Activated CD8-positive, alpha-beta memory T cell treated with anti-CD3 and anti-CD28 coated beads, Interleukin-2, amount 50 U/mL, for 4 hours (primary cell): ENCODE results near the gene TMEM270.

Source experiments
- DNase-seq: peaks from one replicate; pipeline ENCODE4 v3.0.0-alpha.2; 2020

TMEM270 gene

GRCh38 chr7:73909051-73909941 lies 48.3 kb downstream of the TMEM270 start:
- no peak for DNase-seq

DNA sequence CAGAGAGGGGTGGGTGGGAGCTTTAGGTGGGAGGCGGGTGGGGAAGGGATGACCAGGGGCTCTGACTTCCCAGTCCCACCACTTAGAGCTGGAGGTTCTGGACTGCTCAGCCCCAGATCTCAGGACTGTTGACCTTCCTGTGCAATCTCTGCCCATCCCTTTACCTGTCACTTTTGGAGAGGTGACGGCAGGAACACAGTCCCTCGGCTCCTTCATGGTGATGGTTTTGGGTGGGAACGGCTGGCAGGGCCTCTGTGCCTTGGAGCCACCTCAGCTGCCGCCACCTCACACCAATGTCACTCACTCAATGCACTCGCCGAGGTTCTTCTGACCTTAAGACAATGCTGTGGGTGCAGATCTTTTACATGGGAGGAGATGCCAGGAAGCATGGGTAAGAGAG lies 49.0 kb downstream of the TMEM270 start:
- no peak for DNase-seq

GRCh38 chr7:73912223-73912622 lies 51.3 kb downstream of the TMEM270 start:
- DNase-seq = no peak
